Type B pancreatic cell (in vitro differentiated cells): Measurements from ENCODE around the gene DNAH7. TPM values are rescaled to one million over a fixed set of nuclear protein-coding genes. Genes with fewer than 3 reads are reported as not detected.

Experiments used
- DNase-seq: peaks from one replicate; pipeline ENCODE4 v3.0.0; 2021; ENCODE audit warnings: mixed read lengths; ENCODE audit not compliant: unreplicated experiment; ENCODE audit errors: extremely low spot score
- H3K27ac Mint-ChIP-seq: 2 replicates; pipeline ENCODE4 v1.8.0; 2021; ENCODE audit warnings: mild to moderate bottlenecking, mixed read lengths
- H3K27me3 Mint-ChIP-seq: 2 replicates; pipeline ENCODE4 v1.8.0; 2021; ENCODE audit warnings: mixed read lengths
- H3K36me3 Mint-ChIP-seq: 2 replicates; pipeline ENCODE4 v1.8.0; 2021; ENCODE audit warnings: mixed read lengths
- H3K4me1 Mint-ChIP-seq: one replicate; pipeline ENCODE4 v1.8.0; 2021; ENCODE audit warnings: mixed read lengths; ENCODE audit not compliant: unreplicated experiment
- H3K4me3 Mint-ChIP-seq: 2 replicates; pipeline ENCODE4 v1.8.0; 2021; ENCODE audit warnings: mild to moderate bottlenecking, mixed read lengths
- H3K9me3 Mint-ChIP-seq: 2 replicates; pipeline ENCODE4 v1.8.0; 2021; ENCODE audit warnings: mixed read lengths
- total RNA-seq: library from RNA; stranded (reverse); gene quantifications from 2 replicates; pipeline ENCODE4 v1.2.1, GENCODE V29; 2021; ENCODE audit warnings: low replicate concordance
- TF ChIP-seq, protein P1 (sequence below): fragments of 200-600 bp; sonication (generic); conservative IDR thresholded peaks from 2 replicates; pipeline ENCODE4 v1.5.0; 2021; ENCODE audit warnings: antibody characterized with exemption, mild to moderate bottlenecking

The DNAH7 gene
- total RNA-seq, 1 donor from 2014 or later, result 7.5 TPM

DNA sequence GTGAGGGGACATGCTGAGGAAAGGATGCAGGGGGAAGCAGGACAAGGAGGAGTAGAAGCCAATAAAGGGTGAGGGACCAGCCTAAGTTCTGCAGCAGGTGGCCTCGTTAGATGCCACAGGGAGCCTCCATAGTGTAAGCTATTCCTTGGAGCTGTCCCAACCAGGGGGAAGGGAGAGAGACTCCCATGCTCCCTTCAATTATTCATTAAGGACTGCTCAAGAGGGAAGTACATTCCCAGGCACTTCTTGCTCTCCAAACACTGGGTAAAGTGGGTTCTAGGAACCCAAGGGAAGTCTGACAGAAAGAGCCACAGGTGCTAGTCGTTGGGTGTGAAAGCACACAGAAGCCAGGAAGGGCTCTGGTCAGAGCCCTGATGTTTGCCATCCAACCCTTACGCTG is 217.9 kb downstream of the DNAH7 start:
- DNase-seq, result no peak
- TF ChIP-seq, protein P1, sequence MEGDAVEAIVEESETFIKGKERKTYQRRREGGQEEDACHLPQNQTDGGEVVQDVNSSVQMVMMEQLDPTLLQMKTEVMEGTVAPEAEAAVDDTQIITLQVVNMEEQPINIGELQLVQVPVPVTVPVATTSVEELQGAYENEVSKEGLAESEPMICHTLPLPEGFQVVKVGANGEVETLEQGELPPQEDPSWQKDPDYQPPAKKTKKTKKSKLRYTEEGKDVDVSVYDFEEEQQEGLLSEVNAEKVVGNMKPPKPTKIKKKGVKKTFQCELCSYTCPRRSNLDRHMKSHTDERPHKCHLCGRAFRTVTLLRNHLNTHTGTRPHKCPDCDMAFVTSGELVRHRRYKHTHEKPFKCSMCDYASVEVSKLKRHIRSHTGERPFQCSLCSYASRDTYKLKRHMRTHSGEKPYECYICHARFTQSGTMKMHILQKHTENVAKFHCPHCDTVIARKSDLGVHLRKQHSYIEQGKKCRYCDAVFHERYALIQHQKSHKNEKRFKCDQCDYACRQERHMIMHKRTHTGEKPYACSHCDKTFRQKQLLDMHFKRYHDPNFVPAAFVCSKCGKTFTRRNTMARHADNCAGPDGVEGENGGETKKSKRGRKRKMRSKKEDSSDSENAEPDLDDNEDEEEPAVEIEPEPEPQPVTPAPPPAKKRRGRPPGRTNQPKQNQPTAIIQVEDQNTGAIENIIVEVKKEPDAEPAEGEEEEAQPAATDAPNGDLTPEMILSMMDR, result no peak
- Mint-ChIP-seq H3K27ac (no peak overlapping the region), H3K27me3 (no peaks in the 10 kb centered on the region), H3K4me3 (no peak overlapping the region), H3K4me1 (no peaks in the 10 kb centered on the region), H3K36me3 (peaks cover 3% of the 10 kb centered on the region), H3K9me3 (peaks cover 3% of the 10 kb centered on the region)

DNA sequence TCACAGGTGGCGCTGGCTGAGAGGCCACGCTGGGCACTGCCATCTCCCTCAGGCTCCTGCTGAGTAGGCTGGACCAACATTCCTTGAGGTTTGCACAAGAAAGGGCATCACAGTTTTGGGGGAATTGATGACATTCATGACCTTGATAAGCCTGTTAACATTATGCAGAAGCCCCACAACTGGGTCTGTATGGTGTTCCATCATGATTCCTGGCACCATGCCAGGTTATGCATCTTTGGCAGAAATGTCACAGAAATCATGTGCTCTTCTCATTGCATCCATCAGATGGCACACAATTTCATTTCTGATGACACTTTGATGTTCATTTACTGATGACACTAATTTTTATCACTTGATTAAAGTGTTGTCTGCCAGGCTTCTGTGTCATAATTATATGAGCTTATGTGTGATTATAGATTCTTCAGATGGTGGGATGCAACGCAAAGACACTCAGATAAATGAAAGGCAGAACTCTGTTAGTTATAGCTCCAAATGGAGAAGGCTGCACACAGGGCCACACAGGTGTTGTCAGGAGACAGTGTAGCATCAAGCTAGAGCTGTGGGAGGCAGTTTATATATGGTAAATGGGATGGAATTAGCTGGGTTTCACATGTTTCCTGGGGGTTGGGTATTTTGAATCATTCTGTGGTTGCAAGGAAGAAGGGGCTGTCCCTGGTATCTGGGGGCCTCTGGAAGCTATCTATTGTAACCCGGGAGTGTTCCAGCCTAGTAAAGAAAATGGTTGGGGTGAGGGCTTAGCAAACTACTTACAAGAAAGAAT is 220.3 kb downstream of the DNAH7 start:
- Mint-ChIP-seq H3K36me3 (peaks cover 3% of the 10 kb centered on the region), H3K4me3 (no peak overlapping the region), H3K4me1 (no peaks in the 10 kb centered on the region), H3K27me3 (no peaks in the 10 kb centered on the region), H3K27ac (no peak overlapping the region), H3K9me3 (peaks cover 3% of the 10 kb centered on the region)
- TF ChIP-seq, protein P1, result no peak
- no peak for DNase-seq

DNA sequence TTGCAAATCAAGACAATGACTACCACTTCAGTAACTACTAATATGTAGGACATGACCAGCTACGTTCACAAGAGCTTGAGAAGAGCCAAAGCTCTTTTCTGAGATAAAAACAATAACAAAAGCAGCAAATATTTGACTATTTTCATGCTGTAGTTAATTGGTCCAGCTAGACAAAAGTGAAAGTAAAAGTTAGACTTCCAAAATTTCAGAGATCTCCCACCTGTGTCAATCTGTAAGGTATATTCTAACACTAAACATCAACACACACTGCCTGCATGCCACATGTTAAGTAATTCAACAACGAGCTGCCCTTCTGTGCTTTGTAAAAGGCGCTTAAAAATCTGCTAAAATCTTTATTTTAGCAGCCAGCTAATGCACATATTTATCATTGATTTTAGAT is 225.7 kb downstream of the DNAH7 start:
- Mint-ChIP-seq H3K27ac (no peak overlapping the region), H3K4me3 (no peak overlapping the region), H3K9me3 (no peaks in the 10 kb centered on the region), H3K36me3 (no peaks in the 10 kb centered on the region), H3K4me1 (no peaks in the 10 kb centered on the region), H3K27me3 (no peaks in the 10 kb centered on the region)
- TF ChIP-seq, protein P1, result no peak
- no peak for DNase-seq

DNA sequence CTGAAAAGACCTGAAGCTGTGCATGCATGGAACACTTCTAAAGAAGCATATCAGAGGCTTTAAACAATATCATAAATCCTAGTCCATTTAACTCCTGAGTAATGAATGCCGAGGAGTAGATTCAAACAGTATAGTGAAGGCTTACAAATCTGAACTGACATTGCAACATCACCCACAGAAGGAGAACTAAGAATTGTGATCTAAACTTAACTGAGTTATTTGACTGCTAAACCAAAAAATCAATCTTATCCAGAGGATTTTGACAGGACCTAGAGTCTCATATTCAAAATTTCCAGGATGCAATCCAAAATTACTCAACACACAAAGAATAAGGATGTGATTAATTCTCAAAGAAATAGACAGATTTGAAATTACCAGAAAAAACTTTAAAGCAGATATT is 230.6 kb downstream of the DNAH7 start:
- Mint-ChIP-seq H3K9me3 (no peaks in the 10 kb centered on the region), H3K27ac (no peak overlapping the region), H3K4me3 (no peak overlapping the region), H3K36me3 (no peaks in the 10 kb centered on the region), H3K4me1 (no peaks in the 10 kb centered on the region), H3K27me3 (no peaks in the 10 kb centered on the region)
- TF ChIP-seq, protein P1, result no peak
- no peak for DNase-seq

DNA sequence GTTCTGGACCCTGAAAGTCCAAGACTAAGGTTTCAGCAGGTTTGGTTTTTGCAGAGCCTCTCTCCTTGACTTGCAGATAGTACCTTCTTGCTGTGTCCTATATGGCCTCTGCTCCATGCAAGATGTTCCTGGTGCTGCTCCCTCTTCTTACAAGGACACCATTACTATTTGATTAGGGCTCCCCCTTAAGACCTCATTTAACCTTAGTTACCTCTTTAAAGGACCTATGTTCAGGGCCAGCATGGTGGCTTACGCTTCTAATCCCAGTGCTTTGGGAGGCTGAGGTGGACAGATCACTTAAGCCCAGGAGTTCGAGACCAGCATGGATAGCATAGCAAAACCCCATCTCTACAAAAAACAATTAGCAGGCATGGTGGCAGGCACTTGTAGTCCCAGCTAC is 232.6 kb downstream of the DNAH7 start:
- H3K27ac Mint-ChIP-seq, result no peak overlapping the region
- H3K4me3 Mint-ChIP-seq, result no peak overlapping the region
- no peaks in the 10 kb centered on the region for H3K9me3 Mint-ChIP-seq
- H3K36me3 Mint-ChIP-seq, result no peaks in the 10 kb centered on the region
- DNase-seq, result no peak
- H3K4me1 Mint-ChIP-seq, result peaks cover 4% of the 10 kb centered on the region
- TF ChIP-seq, protein P1, result no peak
- no peaks in the 10 kb centered on the region for H3K27me3 Mint-ChIP-seq
